Measurements from ENCODE around the gene HOXB2.

Gene HOXB2

GRCh38 chr17:48578616-48579470 is 33.9 kb upstream of the HOXB2 start:
- no peak for DNase-seq

- DNase-seq = peak; percentile 32
These were observed 33.2 kb upstream of the HOXB2 start, which contains the start of gene HOXB4 for GRCh38 chr17:48577946-48578615. Gene HOXB4 (minus strand): TSS chr17:48578350. CDS start chr17:48578319, 31 bp downstream.

DNA sequence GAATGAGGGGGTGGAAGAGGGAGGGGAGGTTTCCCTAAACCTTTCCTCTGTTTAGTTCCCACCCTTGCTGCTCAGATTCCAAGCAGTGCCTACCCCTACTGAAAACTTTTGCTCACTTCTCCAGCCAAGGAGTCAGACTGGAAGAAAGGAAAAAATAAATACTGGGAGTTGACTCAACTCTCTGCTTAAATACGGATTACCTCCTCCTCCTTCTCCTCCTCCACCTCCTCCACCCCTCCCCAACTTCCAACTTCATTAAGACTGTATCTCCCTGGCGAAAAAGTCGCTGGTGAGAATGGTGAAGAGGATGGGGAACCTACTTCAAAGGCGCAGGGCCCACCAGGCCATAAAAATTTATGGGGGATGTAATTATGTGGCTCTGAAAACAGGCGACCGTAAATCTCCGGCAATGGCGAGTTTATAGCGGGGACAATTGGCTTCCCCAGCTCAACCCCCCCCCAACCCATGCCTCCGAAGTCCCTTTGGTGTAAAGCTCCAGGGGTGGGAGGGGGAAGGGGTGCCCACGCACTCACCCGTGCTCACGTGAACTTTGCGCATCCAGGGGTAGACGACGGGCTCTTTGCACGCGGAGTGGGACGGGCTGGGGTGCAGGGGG is 32.5 kb upstream of the HOXB2 start:
- DNase-seq = no peak

GRCh38 chr17:48576479-48577309 is 31.8 kb upstream of the HOXB2 start:
- DNase-seq = no peak

- DNase-seq = no peak
These were observed 31.0 kb upstream of the HOXB2 start for GRCh38 chr17:48575673-48576478.

GRCh38 chr17:48575066-48575582 is 30.2 kb upstream of the HOXB2 start:
- DNase-seq = no peak

GRCh38 chr17:48574505-48575065 is 29.7 kb upstream of the HOXB2 start:
- no peak for DNase-seq

- no peak for DNase-seq
These were observed 27.0 kb upstream of the HOXB2 start for GRCh38 chr17:48571826-48572417.

DNA sequence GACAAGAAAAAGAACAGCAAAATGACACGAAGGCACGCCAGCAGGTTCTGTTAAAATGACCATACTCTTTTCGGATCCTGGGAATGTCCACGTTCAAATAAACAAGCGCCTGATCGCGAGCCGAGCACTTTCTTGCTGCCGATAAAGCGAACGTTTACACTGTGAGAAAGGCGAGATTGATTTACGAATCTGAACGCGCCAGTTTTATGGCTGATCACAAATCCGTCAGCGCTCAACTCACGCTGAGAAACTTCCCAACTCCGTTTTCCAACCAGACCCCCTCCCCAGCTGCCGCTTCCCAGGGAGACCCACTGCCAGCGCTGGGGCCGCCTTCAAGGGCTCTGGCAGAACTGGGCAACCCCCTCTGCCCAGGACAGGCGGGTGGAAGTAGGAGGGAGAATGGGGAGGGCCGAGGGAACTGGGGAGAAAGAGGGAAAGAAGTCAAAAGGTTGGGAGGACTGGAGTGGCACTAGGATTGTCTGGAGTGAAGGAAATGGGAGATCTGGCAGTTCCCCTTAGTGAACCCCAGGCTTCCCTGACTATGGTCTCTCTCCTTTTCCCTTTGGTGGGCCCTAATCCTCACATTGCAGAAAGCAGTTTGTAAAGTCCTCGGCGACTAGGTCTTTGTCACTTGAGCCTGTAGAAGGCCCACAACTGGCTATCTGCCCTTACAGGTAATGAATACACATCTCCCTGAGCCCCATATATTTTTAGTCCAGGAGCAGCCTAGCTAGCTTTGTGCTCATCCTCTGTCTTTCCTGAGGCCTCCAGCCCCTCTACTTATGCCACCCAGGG is 26.3 kb upstream of the HOXB2 start:
- DNase-seq = no peak

- no peak for DNase-seq
These were observed 25.6 kb upstream of the HOXB2 start for GRCh38 chr17:48570325-48571023.

DNA sequence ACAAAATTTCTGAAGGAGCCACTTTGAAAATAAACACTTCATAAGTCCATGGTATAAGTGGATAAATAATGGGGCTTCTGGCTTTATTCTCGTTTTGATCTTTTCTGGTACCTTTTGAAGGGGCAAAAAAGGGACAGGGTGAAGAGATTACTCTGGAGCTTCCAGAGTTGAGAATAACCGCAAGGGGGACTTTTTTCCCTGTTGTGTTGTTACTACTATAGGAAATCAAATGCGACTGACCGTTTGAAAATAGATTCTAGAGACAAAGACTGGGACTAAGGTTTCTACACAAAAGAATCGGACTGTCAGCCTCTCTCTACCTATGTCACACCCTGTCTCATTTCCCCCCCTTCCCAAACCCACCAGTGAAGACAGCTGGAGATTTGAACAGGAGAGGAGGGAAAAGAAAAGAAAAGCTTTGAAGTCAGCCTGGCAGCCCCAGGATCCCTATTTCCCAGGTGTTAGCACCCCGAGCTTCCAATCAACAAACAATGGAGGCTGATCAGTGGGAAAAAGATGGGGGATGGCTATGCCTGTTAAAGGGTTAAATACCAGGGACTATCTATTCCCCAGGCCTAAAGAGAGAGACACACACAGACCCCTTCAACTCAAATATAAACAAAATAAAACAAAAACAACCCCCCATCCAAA is 24.9 kb upstream of the HOXB2 start:
- no peak for DNase-seq

GRCh38 chr17:48569240-48569582 is 24.3 kb upstream of the HOXB2 start:
- DNase-seq = no peak

DNA sequence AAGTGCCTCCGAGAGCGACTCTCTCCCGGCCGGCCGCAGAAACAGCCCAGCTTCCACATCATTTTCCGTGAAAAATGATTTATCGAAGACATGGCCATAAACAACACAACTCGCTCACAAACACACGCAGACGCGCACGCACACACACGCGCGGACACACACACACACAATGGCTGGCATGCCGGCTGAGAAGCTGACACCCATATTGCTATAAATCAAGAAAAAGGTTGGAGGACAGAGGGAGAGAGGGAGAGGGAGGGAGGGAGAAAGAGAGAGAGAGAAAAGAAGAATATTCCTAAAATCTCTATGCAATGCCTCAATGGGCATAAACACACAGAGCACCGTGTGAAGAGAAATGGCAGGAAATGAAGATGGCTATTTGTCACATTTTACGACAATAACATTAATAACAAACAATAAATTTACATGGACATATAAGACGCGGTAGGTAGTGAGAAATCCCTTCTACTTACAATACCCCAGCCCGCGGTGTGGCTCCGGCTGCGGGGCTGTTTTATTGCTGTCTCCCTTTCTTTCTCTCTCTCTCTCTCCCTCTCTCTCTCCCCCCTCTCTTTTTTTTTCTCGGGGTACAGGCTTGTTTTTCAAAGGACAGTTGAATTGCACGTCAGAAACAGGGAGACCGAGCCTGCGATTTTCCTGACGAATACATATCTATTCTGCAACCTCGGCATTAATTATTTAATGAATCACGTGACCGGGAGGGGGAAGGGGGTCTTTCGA is 23.8 kb upstream of the HOXB2 start:
- peak; percentile 17 for DNase-seq

- DNase-seq = no peak
These were observed 22.9 kb upstream of the HOXB2 start for GRCh38 chr17:48567646-48568354.

GRCh38 chr17:48567209-48567608 is 22.3 kb upstream of the HOXB2 start:
- DNase-seq = no peak

GRCh38 chr17:48566717-48567116 is 21.8 kb upstream of the HOXB2 start:
- DNase-seq = no peak

GRCh38 chr17:48565925-48566710 is 21.2 kb upstream of the HOXB2 start:
- no peak for DNase-seq

Data from NCI-H146 (cell line).